SK-N-SH treated with all-trans-retinoic acid at 6 μM for 48 hours (cell line): ENCODE results near the gene DAB1.

Experiments used
- ATAC-seq: fragments of 200-7000 bp; cut with Tn5 transposase; 3 replicates; pipeline ENCODE4 v1.9.1; 2020; ENCODE audit warnings: mild to moderate bottlenecking, moderate library complexity
- BACH2 ChIP-seq: fragments of 250-450 bp; sonication (Bioruptor Pico); IDR thresholded peaks from 2 replicates; pipeline ENCODE4 v1.9.0; 2021; ENCODE audit warnings: mild to moderate bottlenecking, borderline replicate concordance
- CREB5 ChIP-seq: fragments of 250-450 bp; sonication (Bioruptor Pico); IDR thresholded peaks from 2 replicates; pipeline ENCODE4 v1.5.1; 2020; ENCODE audit warnings: low read depth, mild to moderate bottlenecking, moderate library complexity
- CSDC2 ChIP-seq: fragments of 250-450 bp; sonication (Bioruptor Pico); IDR thresholded peaks from 2 replicates; pipeline ENCODE4 v1.5.0; 2020; ENCODE audit warnings: mild to moderate bottlenecking, moderate library complexity
- CSRNP3 ChIP-seq: fragments of 250-450 bp; sonication (Bioruptor Pico); IDR thresholded peaks from 2 replicates; pipeline ENCODE4 v1.5.1; 2021; ENCODE audit warnings: mild to moderate bottlenecking, moderate library complexity
- ESRRG ChIP-seq: fragments of 250-450 bp; sonication (Bioruptor Pico); IDR thresholded peaks from 2 replicates; pipeline ENCODE4 v1.6.1; 2021; ENCODE audit warnings: mild to moderate bottlenecking
- ISL1 ChIP-seq: fragments of 250-450 bp; sonication (Bioruptor Pico); IDR thresholded peaks from 2 replicates; pipeline ENCODE4 v2.1.2; 2022; ENCODE audit warnings: mild to moderate bottlenecking, moderate library complexity
- OSR1 ChIP-seq: fragments of 250-450 bp; sonication (Bioruptor Pico); IDR thresholded peaks from 2 replicates; pipeline ENCODE4 v1.8.0; 2022; ENCODE audit warnings: moderate library complexity, mild to moderate bottlenecking, inconsistent platforms
- POU6F1 ChIP-seq: fragments of 250-450 bp; sonication (Bioruptor Pico); IDR thresholded peaks from 2 replicates; pipeline ENCODE4 v1.8.0; 2021; ENCODE audit warnings: low read depth, mild to moderate bottlenecking, moderate library complexity, borderline replicate concordance
- PPARA ChIP-seq: fragments of 250-450 bp; sonication (Bioruptor Pico); IDR thresholded peaks from 2 replicates; pipeline ENCODE4 v1.5.0; 2020; ENCODE audit warnings: mild to moderate bottlenecking, borderline replicate concordance
- RARB ChIP-seq: fragments of 250-450 bp; sonication (Bioruptor Pico); IDR thresholded peaks from 2 replicates; pipeline ENCODE4 v1.8.0; 2021; ENCODE audit warnings: mild to moderate bottlenecking, moderate library complexity
- SNAI2 ChIP-seq: fragments of 250-450 bp; sonication (Bioruptor Pico); IDR thresholded peaks from 2 replicates; pipeline ENCODE4 v1.5.0; 2020; ENCODE audit warnings: mild to moderate bottlenecking, moderate library complexity
- TCF4 ChIP-seq: fragments of 250-450 bp; sonication (Bioruptor Pico); IDR thresholded peaks from 2 replicates; pipeline ENCODE4 v1.8.0; 2021; ENCODE audit warnings: mild to moderate bottlenecking, moderate library complexity, borderline replicate concordance
- TOX ChIP-seq: fragments of 250-450 bp; sonication (Bioruptor Pico); IDR thresholded peaks from 2 replicates; pipeline ENCODE4 v1.8.0; 2021; ENCODE audit warnings: mild to moderate bottlenecking, moderate library complexity, borderline replicate concordance
- TSHZ2 ChIP-seq: fragments of 250-450 bp; sonication (Bioruptor Pico); IDR thresholded peaks from 2 replicates; pipeline ENCODE4 v1.5.0; 2020; ENCODE audit warnings: mild to moderate bottlenecking, moderate library complexity
- ZC3H10 ChIP-seq: fragments of 250-450 bp; sonication (Bioruptor Pico); IDR thresholded peaks from 2 replicates; pipeline ENCODE4 v1.5.1; 2021; ENCODE audit warnings: mild to moderate bottlenecking, moderate library complexity
- ZFP3 ChIP-seq: fragments of 250-450 bp; sonication (Bioruptor Pico); IDR thresholded peaks from 2 replicates; pipeline ENCODE4 v1.5.0; 2020; ENCODE audit warnings: mild to moderate bottlenecking, moderate library complexity
- ZFP30 ChIP-seq: fragments of 450-650 bp; formaldehyde crosslinking; IDR thresholded peaks from 2 replicates; pipeline ENCODE4 v1.5.0; 2022; ENCODE audit warnings: mild to moderate bottlenecking, moderate library complexity
- ZNF565 ChIP-seq: fragments of 450-650 bp; formaldehyde crosslinking; conservative IDR thresholded peaks from 2 replicates; pipeline ENCODE4 v1.5.0; 2020; ENCODE audit warnings: low read depth, mild to moderate bottlenecking, moderate library complexity
- ZNF70 ChIP-seq: fragments of 450-650 bp; formaldehyde crosslinking; IDR thresholded peaks from 2 replicates; pipeline ENCODE4 v1.5.0; 2020; ENCODE audit warnings: mild to moderate bottlenecking, moderate library complexity
- ZNF8 ChIP-seq: fragments of 450-650 bp; formaldehyde crosslinking; IDR thresholded peaks from 2 replicates; pipeline ENCODE4 v1.5.0; 2020; ENCODE audit warnings: mild to moderate bottlenecking, moderate library complexity

Gene DAB1

GRCh38 chr1:57450981-57451380 lies 27.1 kb upstream of the DAB1 start (continued):
- TF ChIP-seq POU6F1 (CRISPR knock-in tag) (no peak), ZC3H10 (no peak), BACH2 (CRISPR knock-in tag) (no peak), ESRRG (CRISPR knock-in tag) (no peak), SNAI2 (no peak), CSDC2 (CRISPR knock-in tag) (no peak)

GRCh38 chr1:57447551-57447950 lies 23.7 kb upstream of the DAB1 start:
- no peak for ATAC-seq
- TF ChIP-seq POU6F1 (CRISPR knock-in tag) (no peak), ZC3H10 (no peak), ISL1 (CRISPR knock-in tag) (no peak), ZNF8 (CRISPR knock-in tag) (no peak), BACH2 (CRISPR knock-in tag) (no peak), OSR1 (CRISPR knock-in tag) (no peak), RARB (no peak), ZFP3 (CRISPR knock-in tag) (no peak), CSDC2 (CRISPR knock-in tag) (no peak), TOX (CRISPR knock-in tag) (no peak)

GRCh38 chr1:57443004-57443403 lies 19.1 kb upstream of the DAB1 start:
- no peak for TF ChIP-seq ZNF565 (CRISPR knock-in tag)
- TF ChIP-seq TOX (CRISPR knock-in tag), result no peak
- no peak for TF ChIP-seq RARB
- no peak for TF ChIP-seq CSDC2 (CRISPR knock-in tag)
- TF ChIP-seq ZFP3 (CRISPR knock-in tag), result no peak
- TF ChIP-seq CREB5 (CRISPR knock-in tag), result no peak
- TF ChIP-seq PPARA (CRISPR knock-in tag), result no peak
- no peak for TF ChIP-seq CSRNP3
- TF ChIP-seq ZC3H10, result no peak
- no peak for TF ChIP-seq ZNF8 (CRISPR knock-in tag)
- no peak for TF ChIP-seq SNAI2
- no peak for TF ChIP-seq POU6F1 (CRISPR knock-in tag)
- TF ChIP-seq ZNF70 (CRISPR knock-in tag), result no peak
- no peak for TF ChIP-seq ESRRG (CRISPR knock-in tag)
- TF ChIP-seq BACH2 (CRISPR knock-in tag), result no peak
- TF ChIP-seq, all 23 proteins: peak for 0
- no peak for ATAC-seq

- no peak for ATAC-seq
- TF ChIP-seq TSHZ2 (CRISPR knock-in tag) (no peak), ZNF8 (CRISPR knock-in tag) (no peak), CSRNP3 (no peak), ESRRG (CRISPR knock-in tag) (no peak), CREB5 (CRISPR knock-in tag) (no peak), ISL1 (CRISPR knock-in tag) (no peak), TCF4 (CRISPR knock-in tag) (no peak), ZFP30 (CRISPR knock-in tag) (no peak), RARB (no peak), TOX (CRISPR knock-in tag) (no peak), SNAI2 (no peak), ZNF70 (CRISPR knock-in tag) (no peak)
These were observed 16.2 kb upstream of the DAB1 start for GRCh38 chr1:57440096-57440495.
